Measurements from ENCODE around the gene UGT3A1. TPM values are rescaled to one million over a fixed set of nuclear protein-coding genes. Genes with fewer than 3 reads are reported as not detected.

The UGT3A1 gene
- total RNA-seq, 1 experiment from 2014 or later = not detected

DNA sequence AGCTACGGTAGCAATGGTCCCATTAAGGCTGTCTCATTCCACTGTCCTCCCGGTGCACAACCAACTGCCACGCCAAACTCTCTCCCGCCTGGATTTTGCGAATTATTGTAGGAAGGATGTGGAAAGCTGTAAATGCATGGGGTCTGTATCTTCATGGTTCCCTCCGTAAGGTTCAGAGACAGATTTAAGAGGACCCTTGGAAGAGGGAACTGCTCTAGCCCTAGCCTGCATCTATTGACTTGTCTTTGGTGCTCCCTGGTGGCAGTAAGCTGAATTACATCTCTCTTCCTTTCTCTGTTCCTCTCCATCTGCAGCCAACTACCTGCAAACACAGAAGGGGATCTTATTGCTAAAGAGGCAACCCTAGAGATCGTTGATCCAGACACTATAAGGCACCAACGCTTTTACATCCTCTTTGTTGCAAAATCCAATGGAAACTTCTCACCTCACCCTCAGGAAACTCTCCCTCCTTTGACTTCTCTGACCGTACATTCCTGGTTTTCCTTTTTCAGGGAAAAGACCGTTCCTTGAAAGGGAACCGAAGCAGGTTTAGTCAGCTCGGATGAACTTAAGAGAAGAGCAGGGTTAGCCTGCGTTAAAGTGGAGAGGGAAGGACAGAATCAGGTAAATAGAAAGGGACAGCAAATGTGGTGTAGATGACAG is 64.7 kb downstream of the UGT3A1 start:
- H3K27me3 Mint-ChIP-seq (ENCODE audit: unreplicated experiment) = peaks cover 38% of the 10 kb centered on the region
- TF ChIP-seq, protein P1, sequence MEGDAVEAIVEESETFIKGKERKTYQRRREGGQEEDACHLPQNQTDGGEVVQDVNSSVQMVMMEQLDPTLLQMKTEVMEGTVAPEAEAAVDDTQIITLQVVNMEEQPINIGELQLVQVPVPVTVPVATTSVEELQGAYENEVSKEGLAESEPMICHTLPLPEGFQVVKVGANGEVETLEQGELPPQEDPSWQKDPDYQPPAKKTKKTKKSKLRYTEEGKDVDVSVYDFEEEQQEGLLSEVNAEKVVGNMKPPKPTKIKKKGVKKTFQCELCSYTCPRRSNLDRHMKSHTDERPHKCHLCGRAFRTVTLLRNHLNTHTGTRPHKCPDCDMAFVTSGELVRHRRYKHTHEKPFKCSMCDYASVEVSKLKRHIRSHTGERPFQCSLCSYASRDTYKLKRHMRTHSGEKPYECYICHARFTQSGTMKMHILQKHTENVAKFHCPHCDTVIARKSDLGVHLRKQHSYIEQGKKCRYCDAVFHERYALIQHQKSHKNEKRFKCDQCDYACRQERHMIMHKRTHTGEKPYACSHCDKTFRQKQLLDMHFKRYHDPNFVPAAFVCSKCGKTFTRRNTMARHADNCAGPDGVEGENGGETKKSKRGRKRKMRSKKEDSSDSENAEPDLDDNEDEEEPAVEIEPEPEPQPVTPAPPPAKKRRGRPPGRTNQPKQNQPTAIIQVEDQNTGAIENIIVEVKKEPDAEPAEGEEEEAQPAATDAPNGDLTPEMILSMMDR (IDR thresholded peaks at IDR 0.05; ENCODE audit: unreplicated experiment) = peak; percentile 79
- H3K27ac Mint-ChIP-seq (ENCODE audit: unreplicated experiment) = no peak overlapping the region
- DNase-seq = peak; percentile 64
- intact Hi-C loops (cut with micrococcal nuclease; ENCODE audit: unreplicated experiment) = loop anchor here (1.0 to 10.0 kb wide), 4 partner anchors 149 to 837 kb away; no protein-coding TSS in a partner anchor
- H3K9me3 Mint-ChIP-seq (ENCODE audit: low read depth, unreplicated experiment) = no peaks in the 10 kb centered on the region
- BruUV-seq (replicated peaks) = no TSS peak
- H3K4me3 Mint-ChIP-seq (ENCODE audit: low read depth, unreplicated experiment) = no peak overlapping the region
- CTCF ChIA-PET = interaction anchor here (0.5 to 1.3 kb wide), 7 partner anchors 9 to 1009 kb away, joined by 3 to 6 read pairs (median 3); no protein-coding TSS in a partner anchor
- H3K4me1 Mint-ChIP-seq (ENCODE audit: low read depth, unreplicated experiment) = no peaks in the 10 kb centered on the region
- H3K36me3 Mint-ChIP-seq (ENCODE audit: insufficient read depth, unreplicated experiment) = no peaks in the 10 kb centered on the region

DNA sequence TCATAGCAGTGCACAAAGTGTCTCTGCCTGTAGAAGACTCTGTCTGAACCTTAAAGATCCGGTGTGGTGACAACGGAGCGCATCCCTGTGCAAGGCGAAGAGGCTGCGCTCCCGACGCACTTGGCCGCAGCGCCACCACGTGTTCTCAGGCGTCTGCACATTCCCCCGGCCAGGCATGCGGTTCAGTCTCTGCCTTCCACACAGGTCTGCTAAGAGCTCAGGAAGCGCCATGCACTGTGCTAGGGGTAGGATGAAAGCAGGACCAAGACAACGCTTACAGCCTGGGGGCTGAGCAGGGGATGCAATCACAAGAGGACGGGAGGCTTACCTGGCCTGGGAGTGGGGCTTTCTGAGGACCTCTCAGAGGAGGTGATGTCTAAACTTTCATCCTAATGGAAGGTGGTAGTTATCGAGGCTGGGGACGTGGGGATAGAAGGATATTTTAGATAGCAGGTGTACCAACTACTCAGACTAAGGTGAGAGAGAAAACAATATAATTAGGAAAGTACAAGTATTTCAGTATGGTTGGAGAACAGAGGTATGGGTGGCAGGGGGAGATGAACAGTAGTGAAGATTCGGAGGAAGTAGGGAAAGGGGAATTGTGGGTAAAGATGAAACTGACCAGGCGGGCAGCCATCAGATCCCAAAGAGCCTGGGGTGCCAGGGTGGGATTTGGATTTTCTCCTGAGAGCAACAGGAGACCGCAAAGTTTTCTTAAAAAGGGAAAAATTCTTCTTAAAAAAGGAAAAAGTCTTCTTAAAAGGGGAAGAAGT is 66.1 kb downstream of the UGT3A1 start:
- Mint-ChIP-seq H3K27me3 (ENCODE audit: unreplicated experiment) (peaks cover 38% of the 10 kb centered on the region), H3K4me3 (ENCODE audit: low read depth, unreplicated experiment) (no peak overlapping the region), H3K27ac (ENCODE audit: unreplicated experiment) (no peak overlapping the region), H3K36me3 (ENCODE audit: insufficient read depth, unreplicated experiment) (no peaks in the 10 kb centered on the region), H3K9me3 (ENCODE audit: low read depth, unreplicated experiment) (no peaks in the 10 kb centered on the region), H3K4me1 (ENCODE audit: low read depth, unreplicated experiment) (no peaks in the 10 kb centered on the region)
- TF ChIP-seq, protein P1 (IDR thresholded peaks at IDR 0.05; ENCODE audit: unreplicated experiment) = no peak
- CTCF ChIA-PET = interaction anchor here (1.3 kb wide), 1 partner anchor 146 kb away, joined by 3 read pairs; no protein-coding TSS in a partner anchor
- intact Hi-C loops (cut with micrococcal nuclease; ENCODE audit: unreplicated experiment) = loop anchor here (10.0 kb wide), 1 partner anchor 700 kb away; no protein-coding TSS in a partner anchor
- DNase-seq = peak; percentile 47
- BruUV-seq (replicated peaks) = no TSS peak

DNA sequence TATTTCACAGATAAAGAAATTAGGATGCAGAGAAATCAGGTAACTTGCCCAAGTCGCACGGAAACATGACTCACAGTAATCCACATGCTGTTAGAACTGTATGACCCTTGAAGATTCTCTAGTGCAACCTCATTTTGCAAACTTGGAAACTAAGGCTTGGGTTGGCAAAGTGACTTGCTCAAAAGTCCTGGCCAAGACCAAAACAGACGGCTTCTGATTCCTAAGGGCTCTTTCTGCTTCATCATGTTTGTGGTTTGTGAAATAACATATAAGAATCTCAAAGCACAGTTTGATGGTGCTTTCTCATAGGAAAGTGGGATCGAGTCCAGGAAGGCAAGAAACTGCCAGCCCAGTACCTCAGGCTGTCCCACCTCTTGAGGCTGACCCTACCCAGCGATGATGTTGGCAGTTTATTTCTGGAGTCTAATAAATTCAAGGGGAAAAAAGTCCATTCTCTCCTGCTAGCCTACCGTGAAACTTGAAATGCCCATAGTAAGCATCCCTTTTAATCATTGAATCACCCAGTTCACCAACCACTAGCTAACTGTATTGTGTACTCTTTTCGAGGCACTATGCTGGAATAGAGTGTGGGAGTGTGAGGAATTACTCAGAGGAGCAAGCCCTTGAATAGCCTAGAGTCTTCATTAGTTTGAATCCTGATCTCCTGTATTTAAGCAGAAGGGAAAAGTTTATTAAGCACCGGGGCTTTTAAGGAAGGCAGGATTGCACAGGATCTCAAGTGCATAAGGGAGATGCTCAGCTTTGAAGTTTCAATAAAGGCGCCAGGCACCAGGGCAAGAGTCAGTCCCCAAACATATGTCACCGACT is 66.9 kb downstream of the UGT3A1 start:
- TF ChIP-seq, protein P1 (IDR thresholded peaks at IDR 0.05; ENCODE audit: unreplicated experiment) = no peak
- intact Hi-C loops (cut with micrococcal nuclease; ENCODE audit: unreplicated experiment) = loop anchor here (10.0 kb wide), 1 partner anchor 700 kb away; no protein-coding TSS in a partner anchor
- Mint-ChIP-seq H3K27me3 (ENCODE audit: unreplicated experiment) (peaks cover 38% of the 10 kb centered on the region), H3K36me3 (ENCODE audit: insufficient read depth, unreplicated experiment) (no peaks in the 10 kb centered on the region), H3K4me3 (ENCODE audit: low read depth, unreplicated experiment) (no peak overlapping the region), H3K27ac (ENCODE audit: unreplicated experiment) (no peak overlapping the region), H3K4me1 (ENCODE audit: low read depth, unreplicated experiment) (no peaks in the 10 kb centered on the region), H3K9me3 (ENCODE audit: low read depth, unreplicated experiment) (peaks cover under 1% of the 10 kb centered on the region)
- no TSS peak for BruUV-seq (replicated peaks)
- no peak for DNase-seq
- CTCF ChIA-PET = no interaction called here

DNA sequence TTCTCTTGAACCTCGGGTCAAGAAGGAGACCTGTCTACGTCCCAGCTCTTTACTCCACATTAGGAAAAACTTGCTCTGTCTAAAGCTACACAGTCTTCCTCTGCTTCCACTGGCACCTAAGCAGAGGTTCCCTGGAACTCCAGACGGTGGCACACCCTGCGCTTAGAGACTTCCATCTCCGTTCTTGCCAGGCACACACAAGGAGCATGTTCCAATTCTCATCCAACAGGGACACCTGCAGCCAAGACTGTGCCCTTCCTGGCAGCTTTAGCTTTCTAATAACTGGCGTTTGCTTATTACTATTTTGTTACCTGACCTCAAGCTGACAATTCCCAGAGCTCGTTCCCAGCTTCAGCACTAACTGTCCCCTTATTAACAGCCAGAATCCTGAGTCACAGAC is 68.7 kb downstream of the UGT3A1 start:
- H3K36me3 Mint-ChIP-seq (ENCODE audit: insufficient read depth, unreplicated experiment) = no peaks in the 10 kb centered on the region
- CTCF ChIA-PET = no interaction called here
- intact Hi-C loops (cut with micrococcal nuclease; ENCODE audit: unreplicated experiment) = loop anchor here (10.0 kb wide), 1 partner anchor 698 kb away; no protein-coding TSS in a partner anchor
- no peak for DNase-seq
- H3K4me1 Mint-ChIP-seq (ENCODE audit: low read depth, unreplicated experiment) = no peaks in the 10 kb centered on the region
- no TSS peak for BruUV-seq (replicated peaks)
- H3K27me3 Mint-ChIP-seq (ENCODE audit: unreplicated experiment) = peaks cover 38% of the 10 kb centered on the region
- TF ChIP-seq, protein P1 (IDR thresholded peaks at IDR 0.05; ENCODE audit: unreplicated experiment) = no peak
- no peak overlapping the region for H3K4me3 Mint-ChIP-seq (ENCODE audit: low read depth, unreplicated experiment)
- no peak overlapping the region for H3K27ac Mint-ChIP-seq (ENCODE audit: unreplicated experiment)
- H3K9me3 Mint-ChIP-seq (ENCODE audit: low read depth, unreplicated experiment) = peaks cover 3% of the 10 kb centered on the region

Data from Calu3 (cell line).